GM21381 (cell line): ENCODE results near the gene ATP11B.

ENCODE experiments used
- ATAC-seq: cut with Tn5 transposase; IDR thresholded peaks from one replicate; pipeline ENCODE4 v1.9.1; 2021; ENCODE audit warnings: mild to moderate bottlenecking, moderate library complexity; ENCODE audit not compliant: unreplicated experiment

ATP11B gene

GRCh38 chr3:182908471-182908870 is 115.2 kb downstream of the ATP11B start:
- no peak for ATAC-seq

- ATAC-seq = no peak
Observed at GRCh38 chr3:182909318-182910040, 116.2 kb downstream of the ATP11B start.

GRCh38 chr3:182910936-182911781 is 117.9 kb downstream of the ATP11B start:
- ATAC-seq = no peak

- no peak for ATAC-seq
Observed at GRCh38 chr3:182911782-182912111, 118.4 kb downstream of the ATP11B start.

- no peak for ATAC-seq
Observed at GRCh38 chr3:182912474-182912873, 119.2 kb downstream of the ATP11B start.

GRCh38 chr3:182913889-182914288 is 120.6 kb downstream of the ATP11B start:
- ATAC-seq = peak; percentile 90

- peak; percentile 40 for ATAC-seq
Observed at GRCh38 chr3:182914341-182914740, 121.0 kb downstream of the ATP11B start.

GRCh38 chr3:182917134-182917533 is 123.8 kb downstream of the ATP11B start:
- ATAC-seq = no peak

GRCh38 chr3:182919866-182920357 is 126.6 kb downstream of the ATP11B start:
- ATAC-seq = no peak

GRCh38 chr3:182920515-182921084 is 127.3 kb downstream of the ATP11B start:
- no peak for ATAC-seq

GRCh38 chr3:182921665-182922355 is 128.5 kb downstream of the ATP11B start:
- no peak for ATAC-seq

- peak; percentile 93 for ATAC-seq
Observed at GRCh38 chr3:182925330-182925943, 132.1 kb downstream of the ATP11B start.

- ATAC-seq = peak; percentile 16
Observed at GRCh38 chr3:182925944-182926337, 132.6 kb downstream of the ATP11B start.

GRCh38 chr3:182935803-182936202 is 142.5 kb downstream of the ATP11B start:
- ATAC-seq = no peak

- ATAC-seq = no peak
Observed at GRCh38 chr3:182936239-182936917, 143.1 kb downstream of the ATP11B start.

- ATAC-seq = no peak
Observed at GRCh38 chr3:182936918-182937285, 143.6 kb downstream of the ATP11B start.

- ATAC-seq = peak; percentile 96
Observed at GRCh38 chr3:182937293-182938051, 144.2 kb downstream of the ATP11B start.

GRCh38 chr3:182940266-182940808 is 147.0 kb downstream of the ATP11B start:
- ATAC-seq = no peak

GRCh38 chr3:182941719-182942118 is 148.4 kb downstream of the ATP11B start:
- no peak for ATAC-seq
